Mesenteric fat pad (tissue), 1 donor: ENCODE data around the gene SLC17A9. TPM values are rescaled to one million over a fixed set of nuclear protein-coding genes. Genes with fewer than 3 reads are reported as not detected.

ENCODE experiments used
- DNase-seq: peaks from one replicate; pipeline ENCODE4 v3.0.0-alpha.2; 2020; ENCODE audit warnings: low spot score
- total RNA-seq: library from RNA; stranded (reverse); fragmentation: NEBNext Ultra II Directional; extraction: Animal tissue kit (Norgen Biotek cat#: 25700); gene quantifications from one replicate; pipeline ENCODE4 v1.2.1, GENCODE V29; 2021
- donor health status: DM: yes; HTN: yes; CAD: no.

SLC17A9 gene
- total RNA-seq, 1 donor from 2014 or later: 12.7 TPM

GRCh38 chr20:63015662-63016361 lies 63.3 kb downstream of the SLC17A9 start:
- no peak for DNase-seq

GRCh38 chr20:63016514-63017075 lies 64.1 kb downstream of the SLC17A9 start:
- DNase-seq: no peak

GRCh38 chr20:63017076-63017825 lies 64.7 kb downstream of the SLC17A9 start:
- DNase-seq: no peak

GRCh38 chr20:63017826-63018411 lies 65.4 kb downstream of the SLC17A9 start:
- no peak for DNase-seq

Other genes starting within 250 kb of the SLC17A9 start
- gene NTSR1, start 243.9 kb upstream of the SLC17A9 start, total RNA-seq: not detected
- gene MRGBP, start 156.2 kb upstream of the SLC17A9 start, total RNA-seq: 7.2 TPM
- gene OGFR, start 147.9 kb upstream of the SLC17A9 start, total RNA-seq: 47.3 TPM
- 0.42 TPM for gene COL9A3, start 135.7 kb upstream of the SLC17A9 start, total RNA-seq
- gene TCFL5, start 90.9 kb upstream of the SLC17A9 start, total RNA-seq: 10.1 TPM
- 39.0 TPM for gene DIDO1, start 26.2 kb upstream of the SLC17A9 start, total RNA-seq
- 22.6 TPM for gene GID8, start 14.6 kb upstream of the SLC17A9 start, total RNA-seq
- not detected for gene BHLHE23, start 54.3 kb downstream of the SLC17A9 start, total RNA-seq